Endothelial cell of umbilical vein (primary cell): ENCODE measurements around the gene RIPOR3.

Experiments used
- EZH2 ChIP-seq: IDR thresholded peaks from 2 replicates; pipeline ENCODE4 v1.6.1; 2012; ENCODE audit warnings: borderline replicate concordance, low read depth, mild to moderate bottlenecking, moderate library complexity, low read length, inconsistent platforms; ENCODE audit not compliant: severe bottlenecking
- POLR2A ChIP-seq: IDR thresholded peaks from 2 replicates; pipeline ENCODE4 v1.6.1; 2012; ENCODE audit warnings: low read depth, mild to moderate bottlenecking, control low read depth, low read length
- POLR2AphosphoS5 ChIP-seq: IDR thresholded peaks from 2 replicates; pipeline ENCODE4 v1.6.1; 2012; ENCODE audit warnings: low read depth, mild to moderate bottlenecking, control low read depth, low read length, moderate library complexity; ENCODE audit not compliant: insufficient read depth
- TF ChIP-seq, protein P1 (sequence below), 2 donors: IDR thresholded peaks; 1 replicate in 1 of 2; 2 replicates in 1 of 2; pipeline ENCODE4 v1.5.1; 2011; ENCODE audit warnings: low read length in 2 of 2, mild to moderate bottlenecking in 2 of 2, moderate library complexity in 2 of 2, control low read depth in 1 of 2, inconsistent platforms in 1 of 2, low read depth in 1 of 2; ENCODE audit not compliant: insufficient read depth in 1 of 2; ENCODE audit errors: extremely low read depth in 1 of 2
- TF ChIP-seq, protein P2 (sequence below): IDR thresholded peaks from 2 replicates; pipeline ENCODE4 v1.6.1; 2011; ENCODE audit not compliant: insufficient read depth, insufficient read length

DNA sequence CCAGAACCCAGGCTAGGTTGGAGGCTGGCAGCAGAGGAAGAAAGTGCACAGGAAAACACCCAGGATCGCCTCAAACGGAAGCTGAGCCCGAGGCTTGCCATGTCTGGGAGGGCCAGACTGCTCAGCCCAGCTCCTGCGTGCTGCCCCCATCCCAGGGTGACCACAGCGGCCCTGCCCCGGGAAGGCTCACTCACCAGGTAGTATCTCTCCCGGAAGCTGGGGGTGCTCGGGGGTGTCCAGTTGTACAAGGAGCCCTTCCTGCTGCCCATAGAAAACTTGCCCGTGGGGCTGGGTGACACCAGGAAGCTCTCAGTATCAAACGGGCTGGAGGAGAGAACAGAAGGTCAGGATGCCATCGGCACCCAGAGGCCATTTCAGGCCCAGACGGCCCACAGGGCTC, 86.9 kb downstream of the RIPOR3 start:
- TF ChIP-seq, protein P1, sequence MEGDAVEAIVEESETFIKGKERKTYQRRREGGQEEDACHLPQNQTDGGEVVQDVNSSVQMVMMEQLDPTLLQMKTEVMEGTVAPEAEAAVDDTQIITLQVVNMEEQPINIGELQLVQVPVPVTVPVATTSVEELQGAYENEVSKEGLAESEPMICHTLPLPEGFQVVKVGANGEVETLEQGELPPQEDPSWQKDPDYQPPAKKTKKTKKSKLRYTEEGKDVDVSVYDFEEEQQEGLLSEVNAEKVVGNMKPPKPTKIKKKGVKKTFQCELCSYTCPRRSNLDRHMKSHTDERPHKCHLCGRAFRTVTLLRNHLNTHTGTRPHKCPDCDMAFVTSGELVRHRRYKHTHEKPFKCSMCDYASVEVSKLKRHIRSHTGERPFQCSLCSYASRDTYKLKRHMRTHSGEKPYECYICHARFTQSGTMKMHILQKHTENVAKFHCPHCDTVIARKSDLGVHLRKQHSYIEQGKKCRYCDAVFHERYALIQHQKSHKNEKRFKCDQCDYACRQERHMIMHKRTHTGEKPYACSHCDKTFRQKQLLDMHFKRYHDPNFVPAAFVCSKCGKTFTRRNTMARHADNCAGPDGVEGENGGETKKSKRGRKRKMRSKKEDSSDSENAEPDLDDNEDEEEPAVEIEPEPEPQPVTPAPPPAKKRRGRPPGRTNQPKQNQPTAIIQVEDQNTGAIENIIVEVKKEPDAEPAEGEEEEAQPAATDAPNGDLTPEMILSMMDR (IDR thresholded peaks at IDR 0.05; ENCODE audit: extremely low read depth in 1 of 2, insufficient read depth in 1 of 2, low read depth in 1 of 2, low read length in 2 of 2) = no peak
- no peak for TF ChIP-seq POLR2A
- TF ChIP-seq EZH2 = no peak
- TF ChIP-seq POLR2AphosphoS5 = no peak
- TF ChIP-seq, protein P2, sequence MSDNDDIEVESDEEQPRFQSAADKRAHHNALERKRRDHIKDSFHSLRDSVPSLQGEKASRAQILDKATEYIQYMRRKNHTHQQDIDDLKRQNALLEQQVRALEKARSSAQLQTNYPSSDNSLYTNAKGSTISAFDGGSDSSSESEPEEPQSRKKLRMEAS = no peak
